Measurements from ENCODE around the gene PVALEF.
"Not testable (repeated sequence)": the region's sequence is repeated elsewhere in the genome, so short reads cannot be mapped to it uniquely, and the experiment has no call there.

The PVALEF gene

DNA sequence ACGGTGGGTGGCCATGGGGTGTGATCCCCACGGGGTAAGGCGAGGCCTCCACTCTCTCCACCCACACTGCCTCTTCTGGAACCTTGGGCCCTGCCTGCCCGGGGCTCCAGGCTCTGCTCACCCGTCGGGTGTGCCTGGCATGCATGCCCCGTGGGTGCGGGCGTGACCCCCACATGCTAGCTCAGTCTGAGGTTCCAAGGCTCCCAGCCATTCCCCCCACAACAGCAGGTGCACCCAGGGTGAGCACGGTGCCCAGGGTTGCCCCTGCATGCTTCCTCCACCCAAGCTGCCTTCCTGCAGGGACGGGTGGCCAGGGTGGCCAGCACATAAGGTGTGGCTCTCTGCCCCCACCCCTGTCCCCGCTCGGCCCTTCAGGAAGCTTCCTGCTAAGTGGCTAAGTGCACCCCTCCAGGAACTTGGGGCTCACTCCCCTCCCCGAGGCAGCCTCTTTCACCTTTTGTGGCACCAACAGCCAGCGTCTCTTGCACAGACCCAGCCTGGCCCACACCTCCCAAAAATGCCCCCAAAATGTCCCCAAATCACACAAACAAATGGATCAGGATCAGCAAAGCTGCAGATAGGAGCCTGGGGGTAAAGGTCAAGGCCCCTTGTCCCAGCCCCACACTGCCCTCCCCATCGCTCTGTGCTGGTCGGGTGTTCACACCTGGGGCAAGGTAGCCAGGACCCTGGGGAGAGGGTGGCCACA is 21.4 kb upstream of the PVALEF start:
- no peak for DNase-seq (ENCODE audit: low read depth, low spot score)

- no peak for DNase-seq (ENCODE audit: low read depth, low spot score)
Measured at GRCh38 chr17:81144423-81144781, 20.9 kb upstream of the PVALEF start.

DNA sequence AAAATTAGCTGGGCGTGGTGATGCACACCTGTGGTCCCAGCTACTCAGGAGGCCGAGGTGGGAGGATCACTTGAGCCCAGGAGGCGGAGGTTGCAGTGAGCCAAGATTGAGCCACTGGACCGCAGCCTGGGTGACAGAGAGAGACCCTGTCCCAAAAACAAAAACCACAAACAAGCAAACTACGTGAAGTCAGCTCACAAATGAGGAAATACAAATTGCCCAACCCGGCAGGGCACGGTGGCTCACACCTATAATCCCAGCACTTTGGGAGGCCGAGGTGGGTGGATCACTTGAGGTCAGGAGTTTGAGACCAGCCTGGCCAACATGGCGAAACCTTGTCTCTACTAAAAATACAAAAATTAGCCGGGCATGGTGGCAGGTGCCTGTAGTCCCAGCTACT is 19.1 kb upstream of the PVALEF start:
- DNase-seq (ENCODE audit: low read depth, low spot score) = not testable (repeated sequence)

- DNase-seq (ENCODE audit: low read depth, low spot score) = no peak
Measured at GRCh38 chr17:81147701-81148100, 17.6 kb upstream of the PVALEF start.

DNA sequence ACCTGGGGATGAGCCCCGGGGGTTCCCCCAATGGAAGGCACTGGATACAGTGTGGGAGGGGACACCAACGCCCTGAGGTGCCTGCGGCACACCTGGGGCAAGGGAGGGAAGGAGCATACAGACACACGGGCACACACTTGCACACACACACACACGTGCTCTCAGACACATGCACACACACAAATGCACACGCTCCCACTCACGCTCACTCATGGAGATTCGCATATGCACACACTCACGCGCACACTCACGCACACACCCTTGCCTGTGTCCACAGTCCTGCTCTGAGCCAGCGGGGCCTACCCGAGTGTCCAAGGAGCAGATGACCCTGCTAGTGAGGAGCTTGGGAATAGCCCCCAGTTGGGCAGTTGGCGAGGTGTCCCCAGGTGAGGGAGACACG is 16.7 kb upstream of the PVALEF start:
- no peak for DNase-seq (ENCODE audit: low read depth, low spot score)

GRCh38 chr17:81148986-81149533 is 16.2 kb upstream of the PVALEF start:
- DNase-seq (ENCODE audit: low read depth, low spot score) = no peak

- DNase-seq (ENCODE audit: low read depth, low spot score) = no peak
Measured at GRCh38 chr17:81150377-81151077, 14.8 kb upstream of the PVALEF start.

GRCh38 chr17:81151278-81151677 is 14.0 kb upstream of the PVALEF start:
- no peak for DNase-seq (ENCODE audit: low read depth, low spot score)

DNA sequence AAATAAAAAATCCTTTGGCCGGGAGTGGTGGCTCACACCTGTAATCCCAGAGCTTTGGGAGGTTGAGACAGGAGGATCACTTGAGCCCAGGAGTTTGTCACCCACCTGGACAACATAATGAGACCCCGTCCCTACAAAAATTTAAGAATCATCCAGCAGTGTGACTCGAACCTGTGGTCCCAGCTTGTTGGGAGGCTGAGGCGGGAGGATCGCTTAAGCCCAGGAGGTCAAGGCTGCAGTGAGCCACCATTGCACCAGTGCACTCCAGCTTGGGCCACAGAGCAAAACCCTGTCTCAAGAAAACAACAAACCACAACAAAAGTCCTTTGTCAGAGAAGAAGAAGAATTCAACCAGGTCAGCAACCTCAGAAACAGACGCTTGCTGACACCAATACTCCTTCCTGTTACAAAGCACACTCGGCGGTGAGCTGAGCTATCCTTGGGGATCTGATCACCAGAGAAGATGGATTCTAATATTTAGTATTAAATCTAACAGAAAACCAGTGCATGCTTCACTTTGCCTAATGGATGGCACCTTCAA is 12.9 kb upstream of the PVALEF start:
- no peak for DNase-seq (ENCODE audit: low read depth, low spot score)

- DNase-seq (ENCODE audit: low read depth, low spot score) = no peak
Measured at GRCh38 chr17:81153340-81153803, 11.9 kb upstream of the PVALEF start.

DNA sequence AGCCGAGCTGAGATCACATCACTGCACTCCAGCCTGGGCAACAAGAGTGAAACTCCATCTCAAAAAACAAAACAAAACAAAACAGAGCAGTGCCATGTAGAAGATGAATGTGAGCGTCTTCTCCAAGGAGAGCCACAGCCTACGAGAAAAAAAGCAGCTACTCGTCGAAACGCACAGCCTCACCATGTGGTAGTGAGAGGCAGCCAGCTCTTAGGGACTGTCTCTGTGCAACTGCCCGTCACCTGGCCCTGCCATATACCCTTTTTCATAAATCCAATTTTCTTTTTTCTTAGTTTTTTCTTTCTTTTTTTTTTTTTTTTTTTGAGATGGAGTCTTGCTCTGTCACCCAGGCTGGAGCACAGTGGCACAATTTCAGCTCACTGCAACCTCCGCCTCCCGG is 11.3 kb upstream of the PVALEF start:
- not testable (repeated sequence) for DNase-seq (ENCODE audit: low read depth, low spot score)

- no peak for DNase-seq (ENCODE audit: low read depth, low spot score)
Measured at GRCh38 chr17:81154961-81155360, 10.3 kb upstream of the PVALEF start.

- no peak for DNase-seq (ENCODE audit: low read depth, low spot score)
Measured at GRCh38 chr17:81156866-81157805, 8.2 kb upstream of the PVALEF start.

DNA sequence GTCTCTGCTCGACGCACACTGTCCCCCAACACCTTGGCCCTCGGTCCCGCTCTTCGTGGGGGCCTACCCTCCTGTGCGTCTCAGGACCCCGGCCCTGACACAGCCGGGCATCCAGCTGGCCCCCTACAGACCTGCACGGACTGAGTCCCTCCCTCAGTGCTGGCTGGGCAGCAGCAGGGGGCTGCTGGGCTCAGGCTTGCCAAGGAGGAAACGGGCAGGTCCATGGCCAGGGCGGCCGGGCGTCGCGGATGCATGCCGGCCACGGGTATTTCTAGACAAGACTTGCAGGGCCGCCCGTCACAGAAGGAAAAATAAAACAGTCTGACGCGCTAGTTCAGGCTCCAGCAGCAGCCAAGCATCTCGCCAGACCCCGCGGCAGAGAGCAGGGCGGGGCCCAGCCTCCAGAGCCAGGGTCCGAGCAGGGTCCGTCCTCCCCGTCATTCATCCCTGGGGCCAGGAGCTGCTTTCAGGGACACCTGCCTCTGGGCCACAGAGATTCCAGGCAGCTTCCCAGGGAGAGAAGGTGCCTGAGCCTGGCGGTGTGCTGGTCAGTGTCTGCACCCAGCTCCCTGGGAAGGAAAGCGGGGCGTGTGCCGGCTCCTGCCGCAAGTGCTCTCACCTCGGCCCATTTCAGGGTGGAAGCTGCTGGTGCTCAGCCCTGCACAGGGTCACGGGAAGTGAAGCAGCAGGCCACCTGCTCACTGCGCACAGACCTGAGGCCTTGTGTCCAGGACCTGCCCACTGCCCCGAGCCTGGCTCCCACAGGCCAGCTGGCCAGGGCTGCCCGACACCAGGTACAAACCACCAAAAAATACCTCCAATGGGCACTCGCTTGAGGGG is 7.2 kb upstream of the PVALEF start:
- no peak for DNase-seq (ENCODE audit: low read depth, low spot score)

DNA sequence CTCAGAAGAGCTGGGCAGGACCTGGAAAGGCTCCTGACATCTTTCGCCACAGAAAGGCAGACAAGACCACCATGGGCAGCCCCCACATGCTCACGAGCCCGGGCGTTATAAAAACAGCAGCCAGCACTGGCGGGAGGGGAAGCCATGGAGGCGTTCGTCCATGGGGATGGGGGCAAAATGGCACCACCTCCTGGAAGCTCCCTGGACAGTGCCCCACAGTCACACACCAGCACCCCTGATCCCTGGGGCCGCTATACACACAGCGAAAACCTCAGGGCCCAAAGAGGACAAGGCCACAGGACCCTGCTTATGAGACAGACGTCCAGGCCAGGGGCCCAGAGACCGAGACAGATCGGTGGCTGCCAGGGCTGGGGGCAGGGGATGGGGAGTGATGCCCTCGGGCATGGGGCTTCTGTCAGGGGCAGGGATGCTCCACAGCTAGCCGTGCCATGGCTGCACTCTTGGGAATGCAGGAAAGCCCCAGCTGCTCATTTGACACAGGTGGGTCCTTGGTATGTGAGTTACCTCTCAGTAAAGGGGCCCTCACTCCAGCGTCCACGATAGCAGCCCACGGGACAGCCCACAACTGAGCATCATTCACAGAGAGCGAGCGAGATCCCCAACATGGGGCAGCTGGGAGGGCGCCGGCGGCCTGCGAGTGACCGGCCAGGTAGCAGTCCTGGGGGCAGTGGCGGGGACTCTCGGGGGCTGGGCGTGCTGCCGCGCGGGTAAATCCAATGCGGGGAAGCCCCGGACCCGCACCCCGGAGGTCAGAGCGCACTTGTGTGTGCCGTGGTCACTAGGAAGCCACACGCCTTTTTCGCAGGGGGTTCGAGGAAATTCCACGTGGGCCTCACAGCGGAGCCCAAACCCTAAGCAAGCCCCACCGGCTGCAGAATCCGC is 6.4 kb upstream of the PVALEF start:
- DNase-seq (ENCODE audit: low read depth, low spot score) = no peak

DNA sequence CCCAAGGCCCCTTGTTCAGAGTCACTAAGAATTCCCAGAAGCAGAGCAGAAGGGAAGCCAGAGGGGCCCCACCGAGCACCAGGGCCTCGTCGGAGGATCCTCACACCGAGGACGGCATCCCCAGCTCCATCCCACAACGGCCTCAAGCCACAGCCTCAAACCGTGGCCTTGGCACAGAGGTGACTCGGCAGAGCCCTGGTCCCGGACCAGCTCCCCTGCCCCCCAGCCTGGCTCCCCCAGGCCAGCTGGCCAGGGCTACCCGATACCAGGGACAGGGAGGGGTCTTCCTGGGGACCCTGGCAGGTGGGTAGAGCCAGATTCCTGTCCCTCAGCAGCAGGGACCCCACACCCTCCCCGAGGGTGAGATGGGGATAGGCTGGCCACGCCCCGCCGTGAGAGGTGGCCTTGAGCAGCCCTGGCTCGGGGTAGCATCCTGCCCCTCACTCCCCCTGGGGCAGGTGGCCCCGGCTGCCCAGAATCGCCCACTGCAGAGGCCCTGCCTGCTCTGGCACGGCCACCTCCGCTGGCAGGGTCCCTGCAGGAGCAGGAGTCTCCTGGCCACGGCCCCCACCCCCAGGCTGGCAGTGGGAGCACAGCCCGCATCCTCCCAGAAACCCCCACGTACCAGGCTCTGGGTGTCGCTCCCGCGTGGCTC is 5.6 kb upstream of the PVALEF start:
- DNase-seq (ENCODE audit: low read depth, low spot score) = no peak

GRCh38 chr17:81160306-81160705 is 5.0 kb upstream of the PVALEF start:
- DNase-seq (ENCODE audit: low read depth, low spot score) = no peak

- no peak for DNase-seq (ENCODE audit: low read depth, low spot score)
Measured at GRCh38 chr17:81160747-81161453, 4.4 kb upstream of the PVALEF start.

DNA sequence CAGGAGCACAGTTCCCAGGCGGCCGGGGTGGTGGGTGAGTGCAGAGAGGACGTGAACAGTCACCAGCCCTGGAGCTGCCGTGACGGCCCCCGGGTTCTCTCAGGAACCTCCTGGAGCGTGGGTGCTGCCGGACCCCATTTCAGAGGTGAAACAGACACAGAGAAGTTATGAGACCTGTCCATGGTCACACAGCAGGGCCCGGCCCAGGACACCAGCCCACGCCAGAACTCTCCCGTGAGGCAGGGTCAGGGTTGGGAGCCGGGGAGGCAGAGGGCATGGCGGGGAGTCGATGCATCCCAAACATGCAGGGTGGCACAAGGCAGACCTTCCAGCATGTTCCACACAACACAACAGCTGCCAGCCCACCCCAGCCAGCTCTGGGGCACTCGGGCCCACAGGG is 3.8 kb upstream of the PVALEF start:
- DNase-seq (ENCODE audit: low read depth, low spot score) = no peak
